ENCODE data around the gene OR52N5. TPM values are rescaled to one million over a fixed set of nuclear protein-coding genes. Genes with fewer than 3 reads are reported as not detected.

The OR52N5 gene
- not detected for total RNA-seq
- not detected for polyA plus RNA-seq
- long read RNA-seq, donor 1 = 0 reads
- long read RNA-seq, donor 2 = 0 reads
- long read RNA-seq, donor 3 = 0 reads
- long read RNA-seq, donor 4 = 0 reads
- long read RNA-seq, donor 5 = 0 reads

- Histone ChIP-seq H3K4me1 (ENCODE audit: control insufficient read depth in 5 of 5, insufficient read depth in 5 of 5, low read length in 5 of 5) (no peaks in the 10 kb centered on the region), H3K9me3 (ENCODE audit: control insufficient read depth in 4 of 4, insufficient read depth in 3 of 4, low read length in 3 of 4) (no peaks in the 10 kb centered on the region), H3K36me3 (ENCODE audit: control insufficient read depth in 4 of 4, insufficient read depth in 4 of 4, low read length in 4 of 4) (no peaks in the 10 kb centered on the region), H3K27ac (ENCODE audit: low read depth in 1 of 2, low read length in 1 of 2) (no peak within 1 kb of the TSS), H3K4me3 (no peak within 1 kb of the TSS), H3K27me3 (ENCODE audit: control insufficient read depth in 3 of 3, insufficient read depth in 3 of 3, low read length in 2 of 3) (no peaks in the 10 kb centered on the region), H3K9ac (ENCODE audit: insufficient read depth in 1 of 2, low read length in 2 of 2) (no peak within 1 kb of the TSS)
- no peak for ATAC-seq (ENCODE audit: insufficient read depth, low FRiP score)
- no peak for DNase-seq
- WGBS, 2 donors = 47 to 71% methylated on average over 4 of the region's 4 CpGs
- TF ChIP-seq CTCF (IDR thresholded peaks at IDR 0.05; ENCODE audit: control extremely low read depth, extremely low read depth) = no peak
Observed at GRCh38 chr11:5783255-5783654, at the start of gene OR52N5. TSS of gene OR52N5 (minus strand) at chr11:5783355. CDS start at chr11:5778634, 4,721 bp downstream.

- DNase-seq (no peak), ATAC-seq (ENCODE audit: insufficient read depth, low FRiP score) (no peak)
- H3K9ac ChIP-seq (ENCODE audit: insufficient read depth in 1 of 2, low read length in 2 of 2) = no peak overlapping the region
- no peak overlapping the region for H3K27ac ChIP-seq (ENCODE audit: low read depth in 1 of 2, low read length in 1 of 2)
- 86 to 95% methylated on average over 6 of the region's 6 CpGs for WGBS, 2 donors
- H3K4me1 ChIP-seq (ENCODE audit: control insufficient read depth in 5 of 5, insufficient read depth in 5 of 5, low read length in 5 of 5) = no peaks in the 10 kb centered on the region
- no peak for TF ChIP-seq CTCF (IDR thresholded peaks at IDR 0.05; ENCODE audit: control extremely low read depth, extremely low read depth)
- no peaks in the 10 kb centered on the region for H3K36me3 ChIP-seq (ENCODE audit: control insufficient read depth in 4 of 4, insufficient read depth in 4 of 4, low read length in 4 of 4)
- H3K27me3 ChIP-seq (ENCODE audit: control insufficient read depth in 3 of 3, insufficient read depth in 3 of 3, low read length in 2 of 3) = no peaks in the 10 kb centered on the region
- peaks cover 0 to 8% (median 0%) of the 10 kb centered on the region in 4 donors for H3K9me3 ChIP-seq (ENCODE audit: control insufficient read depth in 4 of 4, insufficient read depth in 3 of 4, low read length in 3 of 4)
- H3K4me3 ChIP-seq = no peak overlapping the region
Observed at GRCh38 chr11:5831196-5831829, 48.2 kb upstream of the OR52N5 start.

GRCh38 chr11:5818245-5818886, 35.2 kb upstream of the OR52N5 start:
- Histone ChIP-seq H3K36me3 (ENCODE audit: control insufficient read depth in 4 of 4, insufficient read depth in 4 of 4, low read length in 4 of 4) (no peaks in the 10 kb centered on the region), H3K4me1 (ENCODE audit: control insufficient read depth in 5 of 5, insufficient read depth in 5 of 5, low read length in 5 of 5) (no peaks in the 10 kb centered on the region), H3K9ac (ENCODE audit: insufficient read depth in 1 of 2, low read length in 2 of 2) (no peak overlapping the region), H3K9me3 (ENCODE audit: control insufficient read depth in 4 of 4, insufficient read depth in 3 of 4, low read length in 3 of 4) (peaks cover 0 to 3% (median 0%) of the 10 kb centered on the region in 4 donors), H3K27me3 (ENCODE audit: control insufficient read depth in 3 of 3, insufficient read depth in 3 of 3, low read length in 2 of 3) (no peaks in the 10 kb centered on the region), H3K4me3 (no peak overlapping the region), H3K27ac (ENCODE audit: low read depth in 1 of 2, low read length in 1 of 2) (no peak overlapping the region)
- ATAC-seq (ENCODE audit: insufficient read depth, low FRiP score) (no peak), DNase-seq (no peak)
- no peak for TF ChIP-seq CTCF (IDR thresholded peaks at IDR 0.05; ENCODE audit: control extremely low read depth, extremely low read depth)
- WGBS, 2 donors = 31 to 64% methylated on average over 1 of the region's 1 CpG

All from lung (tissue), 16 donors.